Panc1 (cell line): ENCODE data around the gene INPP5B. TPM values are rescaled to one million over a fixed set of nuclear protein-coding genes. Genes with fewer than 3 reads are reported as not detected.
A peak's percentile ranks its signal among the peaks of the same experiment; 100 is the strongest.

Experiments
- ATAC-seq: fragments of 200-7000 bp; cut with Tn5 transposase; 2 replicates; pipeline ENCODE4 v1.9.1; 2020; ENCODE audit warnings: mild to moderate bottlenecking, moderate library complexity
- BruUV-seq: library from RNA; stranded (reverse); fragments of 400-500 nt; replicated peaks from 2 replicates; lab custom pipeline; 2021; lab: Mats Ljungman, UMichigan
- CTCF ChIA-PET: fragments of 300-600 bp; sonication (Branson Sonifier 250); formaldehyde crosslinking; loops from one replicate; lab custom pipeline; 2022; ENCODE audit warnings: antibody characterized with exemption; lab: Charles Lee
- POLR2A ChIA-PET: fragments of 300-600 bp; sonication (Branson Sonifier 250); formaldehyde crosslinking; loops from one replicate; lab custom pipeline; 2022; ENCODE audit warnings: antibody characterized with exemption; lab: Charles Lee
- DNase-seq: peaks from one replicate; pipeline ENCODE4 v3.0.0-alpha.2; 2010; ENCODE audit warnings: low read depth, low spot score
- H3K27ac ChIP-seq: 2 replicates; pipeline ENCODE4 v1.5.1; 2011; ENCODE audit warnings: mild to moderate bottlenecking, low read length, inconsistent platforms
- H3K27me3 ChIP-seq: fragments of 200-500 bp; sonication (Bioruptor generic); 2 replicates; pipeline ENCODE4 v1.6.0; 2014; ENCODE audit warnings: low read length, inconsistent platforms; ENCODE audit not compliant: control insufficient read depth, insufficient read depth
- H3K36me3 ChIP-seq: fragments of 200-500 bp; sonication (Bioruptor generic); 2 replicates; pipeline ENCODE4 v1.5.1; 2014; ENCODE audit warnings: inconsistent platforms, mild to moderate bottlenecking, low read length, moderate library complexity; ENCODE audit not compliant: control insufficient read depth, insufficient read depth
- H3K4me1 ChIP-seq: 2 replicates; pipeline ENCODE4 v1.5.1; 2011; ENCODE audit warnings: inconsistent platforms, mild to moderate bottlenecking, low read length, moderate library complexity; ENCODE audit not compliant: control insufficient read depth, insufficient read depth
- H3K4me3 ChIP-seq, 2 experiments: 2 replicates each; pipeline ENCODE4 v1.5.1; 2011 to 2012; ENCODE audit warnings: low read depth in 2 of 2, low read length in 2 of 2, mild to moderate bottlenecking in 2 of 2, inconsistent platforms in 1 of 2, moderate library complexity in 1 of 2
- H3K9me3 ChIP-seq: fragments of 200-500 bp; sonication (Bioruptor generic); 2 replicates; pipeline ENCODE4 v1.5.1; 2014; ENCODE audit warnings: low read depth, mild to moderate bottlenecking, inconsistent platforms, low read length, moderate library complexity; ENCODE audit not compliant: control insufficient read depth, insufficient read depth
- POLR2AphosphoS5 ChIP-seq: IDR thresholded peaks from 2 replicates; pipeline ENCODE4 v1.6.1; 2012; ENCODE audit warnings: mild to moderate bottlenecking, low read depth, low read length, moderate library complexity
- SIN3A ChIP-seq: IDR thresholded peaks from 2 replicates; pipeline ENCODE4 v1.6.1; 2012; ENCODE audit warnings: low read depth, mild to moderate bottlenecking, low read length, moderate library complexity, borderline replicate concordance; ENCODE audit not compliant: insufficient read depth
- TCF7L2 ChIP-seq: IDR thresholded peaks from 2 replicates; pipeline ENCODE4 v1.6.1; 2011; ENCODE audit warnings: mild to moderate bottlenecking, low read depth, low read length, inconsistent platforms
- in situ Hi-C: cut with HindIII; loops from 2 replicates; pipeline ENCODE4 v1.10.0; 2016; ENCODE audit warnings: low sequenced_read_pairs, low pct_unique_long_range_greater_than_20kb
- intact Hi-C: fragments of 100-400 bp; cut with micrococcal nuclease; formaldehyde crosslinking; loops from one replicate; pipeline ENCODE4 v1.10.0; 2022; ENCODE audit not compliant: unreplicated experiment
- total RNA-seq: library from RNA; stranded (reverse); gene quantifications from one replicate; pipeline ENCODE4 v1.2.1, GENCODE V29; 2021; ENCODE audit not compliant: unreplicated experiment
- TF ChIP-seq, protein P1 (sequence below), 2 experiments: IDR thresholded peaks; 2 replicates each; pipeline ENCODE4 v1.6.1; 2011 to 2012; ENCODE audit warnings: low read depth in 2 of 2, control low read depth in 1 of 2, low read length in 1 of 2, mild to moderate bottlenecking in 1 of 2, moderate library complexity in 1 of 2; ENCODE audit not compliant: insufficient read depth in 1 of 2
- TF ChIP-seq, protein P2 (sequence below): fragments of 450-650 bp; IDR thresholded peaks from 2 replicates; pipeline ENCODE4 v1.5.1; 2017; ENCODE audit warnings: mild to moderate bottlenecking

INPP5B gene
- total RNA-seq, 1 experiment from 2014 or later = 17.7 TPM

DNA sequence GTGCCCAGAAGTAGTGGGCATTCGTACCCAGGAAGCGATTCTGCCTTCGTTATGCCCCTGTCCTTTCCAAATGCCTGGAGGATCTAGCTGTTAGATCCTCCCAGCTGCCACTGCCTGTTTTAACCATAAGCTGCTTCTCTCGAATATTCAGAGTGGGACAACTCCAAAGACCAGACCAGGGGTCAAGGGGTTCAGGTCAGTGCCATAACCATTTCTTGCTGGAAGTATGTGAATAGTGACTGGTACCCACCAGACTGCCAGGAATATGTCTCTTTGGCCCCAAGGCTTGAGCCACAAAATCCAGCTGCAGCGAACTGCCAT, 86.5 kb downstream of the INPP5B start:
- H3K36me3 ChIP-seq = peaks cover 5% of the 10 kb centered on the region
- no TSS peak for BruUV-seq
- ATAC-seq (no peak), DNase-seq (no peak)
- ChIA-PET CTCF (interaction anchor here (1.0 to 1.3 kb wide), 3 partner anchors 15 to 167 kb away, joined by 3 to 13 read pairs (median 4); no protein-coding TSS in a partner anchor), POLR2A (interaction anchor here (0.6 kb wide), 2 partner anchors 62 to 90 kb away, joined by 3 to 9 read pairs; no protein-coding TSS in a partner anchor)
- TF ChIP-seq POLR2AphosphoS5 (no peak), TCF7L2 (no peak), SIN3A (no peak)
- TF ChIP-seq, protein P1, sequence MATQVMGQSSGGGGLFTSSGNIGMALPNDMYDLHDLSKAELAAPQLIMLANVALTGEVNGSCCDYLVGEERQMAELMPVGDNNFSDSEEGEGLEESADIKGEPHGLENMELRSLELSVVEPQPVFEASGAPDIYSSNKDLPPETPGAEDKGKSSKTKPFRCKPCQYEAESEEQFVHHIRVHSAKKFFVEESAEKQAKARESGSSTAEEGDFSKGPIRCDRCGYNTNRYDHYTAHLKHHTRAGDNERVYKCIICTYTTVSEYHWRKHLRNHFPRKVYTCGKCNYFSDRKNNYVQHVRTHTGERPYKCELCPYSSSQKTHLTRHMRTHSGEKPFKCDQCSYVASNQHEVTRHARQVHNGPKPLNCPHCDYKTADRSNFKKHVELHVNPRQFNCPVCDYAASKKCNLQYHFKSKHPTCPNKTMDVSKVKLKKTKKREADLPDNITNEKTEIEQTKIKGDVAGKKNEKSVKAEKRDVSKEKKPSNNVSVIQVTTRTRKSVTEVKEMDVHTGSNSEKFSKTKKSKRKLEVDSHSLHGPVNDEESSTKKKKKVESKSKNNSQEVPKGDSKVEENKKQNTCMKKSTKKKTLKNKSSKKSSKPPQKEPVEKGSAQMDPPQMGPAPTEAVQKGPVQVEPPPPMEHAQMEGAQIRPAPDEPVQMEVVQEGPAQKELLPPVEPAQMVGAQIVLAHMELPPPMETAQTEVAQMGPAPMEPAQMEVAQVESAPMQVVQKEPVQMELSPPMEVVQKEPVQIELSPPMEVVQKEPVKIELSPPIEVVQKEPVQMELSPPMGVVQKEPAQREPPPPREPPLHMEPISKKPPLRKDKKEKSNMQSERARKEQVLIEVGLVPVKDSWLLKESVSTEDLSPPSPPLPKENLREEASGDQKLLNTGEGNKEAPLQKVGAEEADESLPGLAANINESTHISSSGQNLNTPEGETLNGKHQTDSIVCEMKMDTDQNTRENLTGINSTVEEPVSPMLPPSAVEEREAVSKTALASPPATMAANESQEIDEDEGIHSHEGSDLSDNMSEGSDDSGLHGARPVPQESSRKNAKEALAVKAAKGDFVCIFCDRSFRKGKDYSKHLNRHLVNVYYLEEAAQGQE (IDR thresholded peaks at IDR 0.05; ENCODE audit: insufficient read depth in 1 of 2, low read depth in 2 of 2, low read length in 1 of 2) = no peak
- TF ChIP-seq, protein P2, sequence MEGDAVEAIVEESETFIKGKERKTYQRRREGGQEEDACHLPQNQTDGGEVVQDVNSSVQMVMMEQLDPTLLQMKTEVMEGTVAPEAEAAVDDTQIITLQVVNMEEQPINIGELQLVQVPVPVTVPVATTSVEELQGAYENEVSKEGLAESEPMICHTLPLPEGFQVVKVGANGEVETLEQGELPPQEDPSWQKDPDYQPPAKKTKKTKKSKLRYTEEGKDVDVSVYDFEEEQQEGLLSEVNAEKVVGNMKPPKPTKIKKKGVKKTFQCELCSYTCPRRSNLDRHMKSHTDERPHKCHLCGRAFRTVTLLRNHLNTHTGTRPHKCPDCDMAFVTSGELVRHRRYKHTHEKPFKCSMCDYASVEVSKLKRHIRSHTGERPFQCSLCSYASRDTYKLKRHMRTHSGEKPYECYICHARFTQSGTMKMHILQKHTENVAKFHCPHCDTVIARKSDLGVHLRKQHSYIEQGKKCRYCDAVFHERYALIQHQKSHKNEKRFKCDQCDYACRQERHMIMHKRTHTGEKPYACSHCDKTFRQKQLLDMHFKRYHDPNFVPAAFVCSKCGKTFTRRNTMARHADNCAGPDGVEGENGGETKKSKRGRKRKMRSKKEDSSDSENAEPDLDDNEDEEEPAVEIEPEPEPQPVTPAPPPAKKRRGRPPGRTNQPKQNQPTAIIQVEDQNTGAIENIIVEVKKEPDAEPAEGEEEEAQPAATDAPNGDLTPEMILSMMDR = no peak; the same call in 1 of the 2 replicates
- intact Hi-C loops = loop anchor here (1.0 kb wide), 1 partner anchor 49 kb away; no protein-coding TSS in a partner anchor
- in situ Hi-C loops = no loop called here
- H3K27ac ChIP-seq = peak overlapping the region; percentile 91
- H3K4me3 ChIP-seq = peak overlapping the region; percentile 83 to 85
- no peaks in the 10 kb centered on the region for H3K27me3 ChIP-seq
- peaks cover 17% of the 10 kb centered on the region for H3K4me1 ChIP-seq
- no peaks in the 10 kb centered on the region for H3K9me3 ChIP-seq

DNA sequence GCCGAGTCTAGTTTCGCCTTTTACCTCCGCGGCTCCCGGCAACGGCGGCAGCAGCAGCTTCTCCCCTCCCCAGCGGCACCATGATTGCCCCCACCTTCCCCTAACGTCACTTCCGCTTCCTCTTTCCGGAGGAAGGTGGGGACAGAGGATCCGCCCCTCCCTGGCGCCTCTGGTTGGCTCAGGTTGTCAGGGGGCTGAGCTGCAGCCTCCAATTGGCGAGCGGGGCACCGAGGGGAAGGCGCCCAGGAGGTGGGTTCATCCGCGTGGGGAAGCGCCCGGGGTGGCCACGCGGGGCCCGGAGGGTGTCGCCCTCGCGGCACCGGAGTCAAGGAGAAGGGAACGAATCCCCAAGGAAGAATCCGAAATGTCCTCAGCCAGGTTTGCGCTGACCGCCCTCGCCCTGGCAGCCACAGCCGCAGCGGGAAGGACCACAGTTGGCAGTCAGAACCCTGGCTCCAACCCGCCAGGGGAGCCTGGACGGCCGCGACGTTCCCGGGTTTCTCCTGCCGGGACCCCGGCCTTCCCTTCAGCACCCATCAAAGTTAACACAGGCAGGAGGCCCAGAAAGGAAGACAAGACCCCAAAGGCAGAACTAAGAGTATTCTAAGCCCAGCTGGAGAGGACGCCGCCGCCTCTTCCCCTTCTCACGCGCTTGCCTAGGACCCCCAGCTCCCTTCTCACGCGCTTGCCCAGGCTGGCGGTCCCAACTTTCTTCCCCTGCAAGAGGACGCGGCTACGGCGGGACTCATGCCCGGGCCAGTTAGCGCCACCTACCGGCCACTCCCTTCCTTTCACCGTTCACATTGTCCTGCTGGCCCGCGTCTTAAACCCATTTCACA, 87.1 kb downstream of the INPP5B start, which contains the start of gene MTF1:
TSS of gene MTF1 (minus strand) at position 86 of the 839 bp plus-strand sequence. CDS start 1,934 bp downstream, outside the sequence.
- POLR2A ChIA-PET = interaction anchor here (0.6 to 1.9 kb wide), 5 partner anchors 9 to 263 kb away, joined by 3 to 12 read pairs (median 3); partner anchors contain the start of genes C1orf122 and YRDC
- BruUV-seq = TSS peak; percentile 98
- Histone ChIP-seq H3K4me3 (peak within 1 kb of the TSS; percentile 83 to 85), H3K27ac (peak within 1 kb of the TSS; percentile 91), H3K36me3 (peaks cover 5% of the 10 kb centered on the region), H3K27me3 (no peaks in the 10 kb centered on the region), H3K9me3 (no peaks in the 10 kb centered on the region), H3K4me1 (peaks cover 17% of the 10 kb centered on the region)
- in situ Hi-C loops (no loop called here), intact Hi-C loops (loop anchor here (1.0 kb wide), 1 partner anchor 48 kb away; no protein-coding TSS in a partner anchor)
- DNase-seq = peak; percentile 89
- ATAC-seq = peak; percentile 99
- TF ChIP-seq, protein P2 = peak; percentile 98
- TF ChIP-seq POLR2AphosphoS5 (peak; percentile 87), SIN3A (peak; percentile 43; the same call in 1 of the 2 replicates), TCF7L2 (no peak)
- TF ChIP-seq, protein P1 (IDR thresholded peaks at IDR 0.05; ENCODE audit: insufficient read depth in 1 of 2, low read depth in 2 of 2, low read length in 1 of 2) = 0 out of 4 replicates have a peak, but pooled peaks of 1 of the 2 experiments have one; percentile 10
- CTCF ChIA-PET = interaction anchor here (0.6 to 1.3 kb wide), 6 partner anchors 12 to 168 kb away, joined by 3 to 13 read pairs (median 4); no protein-coding TSS in a partner anchor
